ENCODE measurements around the gene UBE2M. TPM values are rescaled to one million over a fixed set of nuclear protein-coding genes. Genes with fewer than 3 reads are reported as not detected.

Gene UBE2M
- polyA plus RNA-seq, 1 of the 3 experiments (the other 2 are of a cell fraction), result 135 TPM

GRCh38 chr19:58516964-58517833, 41.2 kb downstream of the UBE2M start:
- peaks cover 23% of the 10 kb centered on the region for H3F3A ChIP-seq (replicated peaks; ENCODE audit: insufficient read depth)
- H3K79me2 ChIP-seq (ENCODE audit: insufficient read depth), result peaks cover 63% of the 10 kb centered on the region
- H3K4me1 ChIP-seq (ENCODE audit: control insufficient read depth in 1 of 2, insufficient read depth in 2 of 2, low read depth in 1 of 2, low read length in 1 of 2), result peaks cover 0 to 36% of the 10 kb centered on the region in 2 experiments; a peak in 1 of 4 replicates
- no peak overlapping the region for H2AFZ ChIP-seq (ENCODE audit: low read depth)
- TF ChIP-seq USF1 (IDR thresholded peaks at IDR 0.05; ENCODE audit: borderline replicate concordance, low read depth) (no peak), ZBTB33 (IDR thresholded peaks at IDR 0.05; ENCODE audit: borderline replicate concordance, low read depth) (no peak), EP300 (IDR thresholded peaks at IDR 0.05; ENCODE audit: borderline replicate concordance in 1 of 2, low read depth in 1 of 2, low read length in 1 of 2) (no peak), RFX5 (IDR thresholded peaks at IDR 0.05; ENCODE audit: low read length) (no peak), MEF2A (IDR thresholded peaks at IDR 0.05; ENCODE audit: borderline replicate concordance, low read depth) (no peak), SMC3 (IDR thresholded peaks at IDR 0.05; ENCODE audit: low read depth, low read length) (no peak), USF2 (IDR thresholded peaks at IDR 0.05; ENCODE audit: borderline replicate concordance, low read depth, low read length) (no peak), TEAD4 (IDR thresholded peaks at IDR 0.05; ENCODE audit: borderline replicate concordance, insufficient read depth) (no peak), GATA2 (CRISPR knock-in tag; IDR thresholded peaks at IDR 0.05) (no peak), RXRA (IDR thresholded peaks at IDR 0.05; ENCODE audit: borderline replicate concordance, low read depth) (no peak), MAX (IDR thresholded peaks at IDR 0.05; ENCODE audit: low read depth) (no peak)
- H3K27me3 ChIP-seq (ENCODE audit: insufficient read depth), result no peaks in the 10 kb centered on the region
- H3K9me3 ChIP-seq, result no peaks in the 10 kb centered on the region
- no peak overlapping the region for H3K27ac ChIP-seq (ENCODE audit: low read depth in 2 of 2, low read length in 1 of 2)
- DNase-seq, result no peak
- no peaks in the 10 kb centered on the region for H3K9me2 ChIP-seq
- no peak overlapping the region for H3K9ac ChIP-seq
- peaks cover 9 to 28% of the 10 kb centered on the region in 2 experiments for H3K36me3 ChIP-seq (replicated peaks in 1 of 2; ENCODE audit: control insufficient read depth in 1 of 2, insufficient read depth in 2 of 2, low read length in 1 of 2)
- no peak overlapping the region for H3K4me3 ChIP-seq (ENCODE audit: low read depth in 2 of 2, low read length in 1 of 2)
- WGBS (ENCODE audit: low lambda C conversion rate), result 95% methylated on average over 64 of the region's 65 CpGs
- peak overlapping the region; percentile 98; the same call in 1 of the 2 replicates for H3K4me2 ChIP-seq
- ChIA-PET CTCF (interaction anchor here (0.8 to 4.7 kb wide), 5 partner anchors 9 to 138 kb away, joined by 3 to 81 read pairs (median 23); partner anchors contain the start of genes CHMP2A and UBE2M), POLR2A (no interaction called here)
- no peaks in the 10 kb centered on the region; the same call in 1 of the 2 replicates for H4K20me1 ChIP-seq (ENCODE audit: insufficient read depth)
